ENCODE data around the gene MPDZ.

MPDZ gene

GRCh38 chr9:13221741-13222140 lies 57.8 kb downstream of the MPDZ start:
- Histone ChIP-seq H3K79me2 (ENCODE audit: insufficient read depth, low read length) (no peaks in the 10 kb centered on the region), H4K20me1 (ENCODE audit: insufficient read depth, low read length) (no peaks in the 10 kb centered on the region), H3K36me3 (ENCODE audit: insufficient read depth, low read length) (no peaks in the 10 kb centered on the region), H3K9me3 (ENCODE audit: low read length) (no peaks in the 10 kb centered on the region), H3K27ac (ENCODE audit: low read depth, low read length, poor library complexity, severe bottlenecking) (no peak overlapping the region), H2AFZ (ENCODE audit: low read length) (no peak overlapping the region), H3F3A (ENCODE audit: insufficient read depth, low read length) (no peaks in the 10 kb centered on the region), H3K4me3 (ENCODE audit: low read depth, low read length, poor library complexity, severe bottlenecking) (no peak overlapping the region), H3K4me1 (ENCODE audit: insufficient read depth, low read length, severe bottlenecking) (no peaks in the 10 kb centered on the region), H3K4me2 (ENCODE audit: low read length) (no peak overlapping the region), H3K9me2 (ENCODE audit: low read depth, low read length) (no peaks in the 10 kb centered on the region), H3K9ac (ENCODE audit: low read length) (no peak overlapping the region), H3K27me3 (ENCODE audit: insufficient read depth, low read length) (no peaks in the 10 kb centered on the region)
- no peak for TF ChIP-seq EZH2 (IDR thresholded peaks at IDR 0.05; ENCODE audit: borderline replicate concordance, low read length)
- TF ChIP-seq, protein P1, sequence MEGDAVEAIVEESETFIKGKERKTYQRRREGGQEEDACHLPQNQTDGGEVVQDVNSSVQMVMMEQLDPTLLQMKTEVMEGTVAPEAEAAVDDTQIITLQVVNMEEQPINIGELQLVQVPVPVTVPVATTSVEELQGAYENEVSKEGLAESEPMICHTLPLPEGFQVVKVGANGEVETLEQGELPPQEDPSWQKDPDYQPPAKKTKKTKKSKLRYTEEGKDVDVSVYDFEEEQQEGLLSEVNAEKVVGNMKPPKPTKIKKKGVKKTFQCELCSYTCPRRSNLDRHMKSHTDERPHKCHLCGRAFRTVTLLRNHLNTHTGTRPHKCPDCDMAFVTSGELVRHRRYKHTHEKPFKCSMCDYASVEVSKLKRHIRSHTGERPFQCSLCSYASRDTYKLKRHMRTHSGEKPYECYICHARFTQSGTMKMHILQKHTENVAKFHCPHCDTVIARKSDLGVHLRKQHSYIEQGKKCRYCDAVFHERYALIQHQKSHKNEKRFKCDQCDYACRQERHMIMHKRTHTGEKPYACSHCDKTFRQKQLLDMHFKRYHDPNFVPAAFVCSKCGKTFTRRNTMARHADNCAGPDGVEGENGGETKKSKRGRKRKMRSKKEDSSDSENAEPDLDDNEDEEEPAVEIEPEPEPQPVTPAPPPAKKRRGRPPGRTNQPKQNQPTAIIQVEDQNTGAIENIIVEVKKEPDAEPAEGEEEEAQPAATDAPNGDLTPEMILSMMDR (IDR thresholded peaks at IDR 0.05; ENCODE audit: low read length): no peak

DNA sequence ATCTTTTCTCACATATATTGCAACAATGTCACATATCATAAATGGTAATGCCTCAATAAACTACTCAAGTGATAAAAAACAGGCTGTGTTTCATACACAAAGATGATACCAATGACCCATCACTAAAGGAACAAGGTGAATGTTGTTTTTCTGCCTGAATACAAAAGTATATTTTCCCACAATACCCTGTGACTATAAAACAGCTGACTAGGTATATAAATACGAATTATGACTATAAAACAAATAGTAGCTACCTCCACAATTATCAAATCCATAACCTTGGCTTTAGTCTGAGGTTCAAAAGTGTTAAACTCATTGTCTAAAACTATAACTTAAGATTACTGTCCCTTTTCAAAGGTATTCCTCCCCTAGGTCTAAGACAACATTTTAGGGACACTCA lies 58.7 kb downstream of the MPDZ start:
- Histone ChIP-seq H3K27me3 (ENCODE audit: insufficient read depth, low read length) (no peaks in the 10 kb centered on the region), H3K27ac (ENCODE audit: low read depth, low read length, poor library complexity, severe bottlenecking) (no peak overlapping the region), H4K20me1 (ENCODE audit: insufficient read depth, low read length) (no peaks in the 10 kb centered on the region), H3K9me2 (ENCODE audit: low read depth, low read length) (no peaks in the 10 kb centered on the region), H3K36me3 (ENCODE audit: insufficient read depth, low read length) (no peaks in the 10 kb centered on the region), H3F3A (ENCODE audit: insufficient read depth, low read length) (no peaks in the 10 kb centered on the region), H3K4me3 (ENCODE audit: low read depth, low read length, poor library complexity, severe bottlenecking) (no peak overlapping the region), H3K9me3 (ENCODE audit: low read length) (no peaks in the 10 kb centered on the region), H3K79me2 (ENCODE audit: insufficient read depth, low read length) (no peaks in the 10 kb centered on the region), H3K4me2 (ENCODE audit: low read length) (no peak overlapping the region), H3K9ac (ENCODE audit: low read length) (no peak overlapping the region), H2AFZ (ENCODE audit: low read length) (no peak overlapping the region), H3K4me1 (ENCODE audit: insufficient read depth, low read length, severe bottlenecking) (no peaks in the 10 kb centered on the region)
- TF ChIP-seq, protein P1 (IDR thresholded peaks at IDR 0.05; ENCODE audit: low read length): no peak
- TF ChIP-seq EZH2 (IDR thresholded peaks at IDR 0.05; ENCODE audit: borderline replicate concordance, low read length): no peak

GRCh38 chr9:13215791-13216554 lies 63.5 kb downstream of the MPDZ start:
- no peak for TF ChIP-seq EZH2 (IDR thresholded peaks at IDR 0.05; ENCODE audit: borderline replicate concordance, low read length)
- TF ChIP-seq, protein P1 (IDR thresholded peaks at IDR 0.05; ENCODE audit: low read length): no peak
- Histone ChIP-seq H3K9ac (ENCODE audit: low read length) (no peak overlapping the region), H3K27ac (ENCODE audit: low read depth, low read length, poor library complexity, severe bottlenecking) (no peak overlapping the region), H3K27me3 (ENCODE audit: insufficient read depth, low read length) (no peaks in the 10 kb centered on the region), H3K9me2 (ENCODE audit: low read depth, low read length) (no peaks in the 10 kb centered on the region), H2AFZ (ENCODE audit: low read length) (no peak overlapping the region), H3K36me3 (ENCODE audit: insufficient read depth, low read length) (no peaks in the 10 kb centered on the region), H3F3A (ENCODE audit: insufficient read depth, low read length) (no peaks in the 10 kb centered on the region), H3K9me3 (ENCODE audit: low read length) (no peaks in the 10 kb centered on the region), H3K4me2 (ENCODE audit: low read length) (no peak overlapping the region), H3K79me2 (ENCODE audit: insufficient read depth, low read length) (no peaks in the 10 kb centered on the region), H3K4me3 (ENCODE audit: low read depth, low read length, poor library complexity, severe bottlenecking) (no peak overlapping the region), H3K4me1 (ENCODE audit: insufficient read depth, low read length, severe bottlenecking) (no peaks in the 10 kb centered on the region), H4K20me1 (ENCODE audit: insufficient read depth, low read length) (no peaks in the 10 kb centered on the region)

Measured in OCI-LY1 (cell line).